K562 (cell line): Measurements from ENCODE around the gene EIF4G2. TPM values are rescaled to one million over a fixed set of nuclear protein-coding genes. Genes with fewer than 3 reads are reported as not detected.

ENCODE experiments used
- ATAC-seq: fragments of 200-7000 bp; cut with Tn5 transposase; 3 replicates; pipeline ENCODE4 v1.9.1; 2020; ENCODE audit warnings: moderate library complexity
- BruUV-seq: library from RNA; stranded (reverse); fragments of 400-500 nt; replicated peaks from 2 replicates; lab custom pipeline; 2021; lab: Mats Ljungman, UMichigan
- CTCF ChIA-PET: fragments of 300-600 bp; formaldehyde crosslinking; extraction: SDS; loops from one replicate; lab custom pipeline; 2021; ENCODE audit warnings: low intra/inter-chr PET ratio; lab: Yijun Ruan, JAX
- POLR2A ChIA-PET: fragments of 300-600, 350-650 bp; sonication (Branson Sonifier 250); formaldehyde crosslinking; extraction: SDS; loops from one replicate; lab custom pipeline; 2021; ENCODE audit warnings: antibody characterized with exemption, inconsistent platforms; lab: Yijun Ruan, JAX
- DNase-seq, 4 experiments: peaks; one replicate each; pipeline versions ENCODE4 v3.0.0 to v3.0.0-alpha.2; 2011 to 2018; ENCODE audit warnings: low spot score in 3 of 4, mixed read lengths in 3 of 4; ENCODE audit errors: extremely low read depth in 1 of 4
- FAIRE-seq: peaks from 2 replicates; lab custom pipeline; 2011; peaks lifted over from hg19 to GRCh38; lab: Jason Lieb, UNC
- H2AFZ ChIP-seq: 2 replicates; pipeline ENCODE4 v1.6.0; 2011; ENCODE audit warnings: low read depth, low read length, control low read depth, inconsistent platforms
- H3K27ac ChIP-seq: fragments of 200-600 bp; 3 replicates; pipeline ENCODE4 v1.8.0; 2011; ENCODE audit warnings: low read depth, mild to moderate bottlenecking, control low read depth, inconsistent platforms, low read length, moderate library complexity, mixed read lengths; ENCODE audit errors: extremely low read depth
- H3K27me3 ChIP-seq, 2 experiments: fragments of 300-600 bp in 1 of 2; 2 replicates in 1 of 2; 3 replicates in 1 of 2; pipeline versions ENCODE4 v1.6.0 to v1.8.0; 2011; ENCODE audit warnings: inconsistent platforms in 2 of 2, low read length in 2 of 2, mild to moderate bottlenecking in 1 of 2, mixed read lengths in 1 of 2, moderate library complexity in 1 of 2; ENCODE audit not compliant: control insufficient read depth in 2 of 2, insufficient read depth in 2 of 2
- H3K36me3 ChIP-seq: fragments of 300-600 bp; 3 replicates; pipeline ENCODE4 v1.8.0; 2011; ENCODE audit warnings: mild to moderate bottlenecking, low read length, inconsistent platforms; ENCODE audit not compliant: control insufficient read depth, insufficient read depth
- H3K4me1 ChIP-seq, 2 experiments: fragments of 200-600 bp in 1 of 2; replicated peaks in 1 of 2; 2 replicates in 1 of 2; 3 replicates in 1 of 2; pipeline versions ENCODE4 v1.5.1 to v1.8.0; 2011; ENCODE audit warnings: inconsistent platforms in 2 of 2, low read length in 2 of 2, mild to moderate bottlenecking in 1 of 2, mixed read lengths in 1 of 2, moderate library complexity in 1 of 2; ENCODE audit not compliant: control insufficient read depth in 2 of 2, insufficient read depth in 2 of 2
- H3K4me2 ChIP-seq: 2 replicates; pipeline ENCODE4 v1.6.1; 2011; ENCODE audit warnings: low read length, control low read depth, inconsistent platforms, mixed read lengths; ENCODE audit not compliant: insufficient read depth
- H3K4me3 ChIP-seq: fragments of 200-600 bp; sonication (generic), shearing (Covaris generic); 2 replicates; pipeline ENCODE4 v1.5.1; 2016; ENCODE audit warnings: control low read depth, inconsistent platforms
- H3K79me2 ChIP-seq: fragments of 200-600 bp; 3 replicates; pipeline ENCODE4 v1.8.0; 2011; ENCODE audit warnings: low read length, inconsistent platforms; ENCODE audit not compliant: control insufficient read depth, insufficient read depth
- H3K9ac ChIP-seq, 2 experiments: 2 replicates each; pipeline versions ENCODE4 v1.6.0 to v1.6.1; 2011; ENCODE audit warnings: low read depth in 2 of 2, low read length in 2 of 2, control low read depth in 1 of 2, inconsistent platforms in 1 of 2, mild to moderate bottlenecking in 1 of 2, mixed read lengths in 1 of 2; ENCODE audit not compliant: insufficient read depth in 1 of 2
- H3K9me1 ChIP-seq: one replicate; pipeline ENCODE4 v1.6.0; 2011; ENCODE audit warnings: inconsistent platforms, mild to moderate bottlenecking, low read length, moderate library complexity; ENCODE audit not compliant: control insufficient read depth, insufficient read depth
- H3K9me3 ChIP-seq: replicated peaks from 2 replicates; pipeline ENCODE4 v1.5.1; 2011; ENCODE audit warnings: low read depth, low read length, inconsistent platforms; ENCODE audit not compliant: control insufficient read depth, insufficient read depth
- H4K20me1 ChIP-seq: replicated peaks from 2 replicates; pipeline ENCODE4 v1.6.1; 2011; ENCODE audit warnings: low read length, inconsistent platforms, mixed read lengths; ENCODE audit not compliant: control insufficient read depth, insufficient read depth
- C11orf30 ChIP-seq: fragments of 450-650 bp; IDR thresholded peaks from 2 replicates; pipeline ENCODE4 v1.6.1; 2016; ENCODE audit warnings: low read depth, mild to moderate bottlenecking
- CREM ChIP-seq: IDR thresholded peaks from 2 replicates; pipeline ENCODE4 v1.6.1; 2014; ENCODE audit warnings: antibody characterized with exemption, low read depth
- ETV6 ChIP-seq, 3 experiments: fragments of 150-350 bp in 1 of 3; sonication (generic) in 1 of 3; formaldehyde crosslinking in 1 of 3; IDR thresholded peaks; 2 replicates each; pipeline versions ENCODE4 v1.6.1 to v1.8.0; 2014 to 2022; ENCODE audit warnings: borderline replicate concordance in 2 of 3, low read depth in 2 of 3, antibody characterized with exemption in 1 of 3, low read length in 1 of 3, mild to moderate bottlenecking in 1 of 3, missing genetic modification reagents in 1 of 3
- FUS ChIP-seq: fragments of 200-400 bp; formaldehyde crosslinking; optimal IDR thresholded peaks from 2 replicates; pipeline ENCODE3; 2017; ENCODE audit warnings: low read depth, low read length
- GATA2 ChIP-seq: sonication (generic); formaldehyde crosslinking; IDR thresholded peaks from 2 replicates; pipeline ENCODE4 v1.4.0; 2020; ENCODE audit warnings: mild to moderate bottlenecking, missing genetic modification reagents
- HMGXB4 ChIP-seq: sonication (generic); formaldehyde crosslinking; IDR thresholded peaks from 2 replicates; pipeline ENCODE4 v1.8.1; 2023; ENCODE audit warnings: mild to moderate bottlenecking, missing genetic modification reagents
- MCM3 ChIP-seq: fragments of 450-650 bp; IDR thresholded peaks from 2 replicates; pipeline ENCODE4 v1.6.1; 2016
- MCM5 ChIP-seq: fragments of 450-650 bp; IDR thresholded peaks from 2 replicates; pipeline ENCODE4 v1.6.1; 2016; ENCODE audit warnings: low read depth
- NR1H2 ChIP-seq: sonication (generic); formaldehyde crosslinking; IDR thresholded peaks from 2 replicates; pipeline ENCODE4 v1.4.0; 2020; ENCODE audit warnings: mild to moderate bottlenecking, missing genetic modification reagents
- PHB2 ChIP-seq: fragments of 450-650 bp; IDR thresholded peaks from 2 replicates; pipeline ENCODE4 v1.6.1; 2017; ENCODE audit warnings: low read depth
- RERE ChIP-seq: sonication (generic); formaldehyde crosslinking; IDR thresholded peaks from 2 replicates; pipeline ENCODE4 v1.8.0; 2023; ENCODE audit warnings: missing genetic modification reagents, mild to moderate bottlenecking, borderline replicate concordance
- XRCC5 ChIP-seq: fragments of 200-400 bp; formaldehyde crosslinking; IDR thresholded peaks from 2 replicates; pipeline ENCODE4 v1.6.1; 2017; ENCODE audit warnings: low read depth, mild to moderate bottlenecking, low read length
- ZNF184 ChIP-seq: sonication (generic); formaldehyde crosslinking; IDR thresholded peaks from 2 replicates; pipeline ENCODE4 v1.5.0; 2020; ENCODE audit warnings: missing genetic modification reagents
- ZNF384 ChIP-seq: IDR thresholded peaks from 2 replicates; pipeline ENCODE4 v1.6.1; 2012; ENCODE audit warnings: low read depth, low read length, improper control_type of control experiment
- ZSCAN29 ChIP-seq: fragments of 450-650 bp; IDR thresholded peaks from 2 replicates; pipeline ENCODE4 v1.6.1; 2017
- in situ Hi-C: fragments of 300-500 bp; cut with MboI; formaldehyde crosslinking; loops from 4 replicates; pipeline ENCODE4 v1.15.0; 2018; ENCODE audit warnings: inconsistent platforms, mixed read lengths
- intact Hi-C: fragments of 100-400 bp; cut with micrococcal nuclease; formaldehyde crosslinking; loops from 2 replicates; pipeline ENCODE4 v1.14.2; 2022
- polyA plus RNA-seq, 8 experiments: library from polyadenylated mRNA; depleted of rRNA in 4 of 8; stranded (reverse) in 5 of 8; unstranded in 3 of 8; fragments of >200 nt; fragmentation: Nextera tagmentation in 2 of 8; fragmentation: Illumina TruSeq in 1 of 8; extraction: Ambion mirVana in 2 of 8; extraction: Trizol in 1 of 8; gene quantifications; 2 replicates each; pipeline versions ENCODE4 v1.2.1 to v1.2.3, GENCODE V29; 2011 to 2014; ENCODE audit warnings: inconsistent platforms in 1 of 8, missing spikeins in 1 of 8
- total RNA-seq, 7 experiments: library from RNA; depleted of rRNA in 6 of 7; stranded (reverse); fragments of >200 nt in 6 of 7; fragmentation: Illumina TruSeq in 2 of 7; extraction: Trizol in 2 of 7; gene quantifications; 2 replicates each; pipeline versions ENCODE4 v1.2.1 to v1.2.3, GENCODE V29; 2011 to 2021; ENCODE audit warnings: low replicate concordance in 1 of 7
- TF ChIP-seq, protein P1 (sequence below), 2 experiments: IDR thresholded peaks; 2 replicates each; pipeline ENCODE4 v1.6.1; 2011; ENCODE audit warnings: borderline replicate concordance in 1 of 2, control low read depth in 1 of 2, low read depth in 1 of 2, low read length in 1 of 2, mild to moderate bottlenecking in 1 of 2, mixed read lengths in 1 of 2, moderate library complexity in 1 of 2; ENCODE audit not compliant: insufficient read depth in 1 of 2, insufficient read length in 1 of 2, poor library complexity in 1 of 2, severe bottlenecking in 1 of 2; ENCODE audit errors: extremely low read depth in 1 of 2

Gene EIF4G2
- total and polyA plus RNA-seq, 9 of the 15 experiments (the other 6 are each of a cell fraction or from before 2014, with no cell fraction given) = 206 to 790 (median 646) TPM

GRCh38 chr11:10844356-10844755, 35.6 kb upstream of the EIF4G2 start:
- intact Hi-C loops = no loop called here
- ATAC-seq (no peak), DNase-seq (no peak), FAIRE-seq (no peak)
- no peak overlapping the region for H3K27ac ChIP-seq
- POLR2A ChIA-PET = interaction anchor here (1.1 kb wide), 1 partner anchor 10 kb away, joined by 5 read pairs; no protein-coding TSS in a partner anchor
- H2AFZ ChIP-seq = no peak overlapping the region
- BruUV-seq = no TSS peak
- H3K79me2 ChIP-seq = no peaks in the 10 kb centered on the region
- no peaks in the 10 kb centered on the region for H4K20me1 ChIP-seq
- CTCF ChIA-PET = no interaction called here
- peaks cover under 1 to 3% of the 10 kb centered on the region in 2 experiments; a peak in 3 of 5 replicates for H3K4me1 ChIP-seq
- no peak overlapping the region for H3K4me2 ChIP-seq
- H3K36me3 ChIP-seq = no peaks in the 10 kb centered on the region
- no peaks in the 10 kb centered on the region for H3K27me3 ChIP-seq
- H3K9me1 ChIP-seq = no peaks in the 10 kb centered on the region
- H3K9me3 ChIP-seq = no peaks in the 10 kb centered on the region
- H3K9ac ChIP-seq = no peak overlapping the region
- in situ Hi-C loops = no loop called here
- TF ChIP-seq MCM5 = no peak
- no peak for TF ChIP-seq CREM
- no peak for TF ChIP-seq MCM3
- no peak for TF ChIP-seq C11orf30
- no peak for TF ChIP-seq ZNF184 (CRISPR knock-in tag)
- no peak for TF ChIP-seq ETV6 (IDR thresholded peaks at IDR 0.05; ENCODE audit: borderline replicate concordance in 1 of 2, low read depth in 2 of 2, low read length in 1 of 2)
- no peak for TF ChIP-seq ETV6 (CRISPR knock-in tag; IDR thresholded peaks at IDR 0.05; ENCODE audit: borderline replicate concordance)
- no peak for TF ChIP-seq NR1H2 (CRISPR knock-in tag)
- no peak for TF ChIP-seq GATA2
- TF ChIP-seq ZNF384 = no peak
- TF ChIP-seq ZSCAN29 = no peak
- no peak for TF ChIP-seq XRCC5
- TF ChIP-seq FUS = no peak
- TF ChIP-seq, protein P1, sequence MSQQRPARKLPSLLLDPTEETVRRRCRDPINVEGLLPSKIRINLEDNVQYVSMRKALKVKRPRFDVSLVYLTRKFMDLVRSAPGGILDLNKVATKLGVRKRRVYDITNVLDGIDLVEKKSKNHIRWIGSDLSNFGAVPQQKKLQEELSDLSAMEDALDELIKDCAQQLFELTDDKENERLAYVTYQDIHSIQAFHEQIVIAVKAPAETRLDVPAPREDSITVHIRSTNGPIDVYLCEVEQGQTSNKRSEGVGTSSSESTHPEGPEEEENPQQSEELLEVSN (IDR thresholded peaks at IDR 0.05; ENCODE audit: borderline replicate concordance in 1 of 2, extremely low read depth in 1 of 2, insufficient read depth in 1 of 2, insufficient read length in 1 of 2, low read depth in 1 of 2, low read length in 1 of 2, poor library complexity in 1 of 2, severe bottlenecking in 1 of 2) = no peak
- TF ChIP-seq PHB2 = no peak
- TF ChIP-seq RERE (CRISPR knock-in tag) = no peak
- TF ChIP-seq HMGXB4 (CRISPR knock-in tag) = no peak
- no peak overlapping the region for H3K4me3 ChIP-seq
